Neural progenitor cell (in vitro differentiated cells): Measurements from ENCODE around the gene NCAN.

Source experiments
- CTCF ChIP-seq: fragments of 200-600 bp; sonication (generic); IDR thresholded peaks from 2 replicates; pipeline ENCODE4 v1.5.1; 2017; ENCODE audit warnings: antibody characterized with exemption, mild to moderate bottlenecking
- EZH2 ChIP-seq: fragments of 200-600 bp; sonication (generic); IDR thresholded peaks from 2 replicates; pipeline ENCODE4 v1.6.1; 2017; ENCODE audit warnings: antibody characterized with exemption, mild to moderate bottlenecking, moderate library complexity
- EZH2phosphoT487 ChIP-seq: fragments of 200-600 bp; sonication (generic); IDR thresholded peaks from 2 replicates; pipeline ENCODE4 v1.6.1; 2017; ENCODE audit warnings: antibody characterized with exemption

GRCh38 chr19:19257836-19258588, 46.3 kb downstream of the NCAN start:
- TF ChIP-seq CTCF (no peak), EZH2phosphoT487 (no peak), EZH2 (no peak)
